Lung (tissue), 12 donors: ENCODE results near the gene ANKIB1. TPM values are rescaled to one million over a fixed set of nuclear protein-coding genes. Genes with fewer than 3 reads are reported as not detected.

Source experiments
- ATAC-seq: fragments of 200-7000 bp; cut with Tn5 transposase; one replicate; pipeline ENCODE4 v1.9.1; 2020; ENCODE audit warnings: moderate number of reproducible peaks; ENCODE audit not compliant: insufficient read depth, low FRiP score
- DNase-seq, 3 donors: peaks; one replicate each; pipeline ENCODE4 v3.0.0-alpha.2; 2013 to 2017
- H3K27ac ChIP-seq, 2 donors: one replicate each; pipeline ENCODE4 v1.5.1; 2013; ENCODE audit warnings: mild to moderate bottlenecking in 2 of 2, moderate library complexity in 2 of 2, control low read depth in 1 of 2, inconsistent platforms in 1 of 2, low read depth in 1 of 2, low read length in 1 of 2
- H3K27me3 ChIP-seq, 3 donors: one replicate each; pipeline ENCODE4 v1.5.1; 2013; ENCODE audit warnings: low read length in 2 of 3; ENCODE audit not compliant: control insufficient read depth in 3 of 3, insufficient read depth in 3 of 3
- H3K36me3 ChIP-seq, 4 donors: one replicate each; pipeline ENCODE4 v1.5.1; 2013; ENCODE audit warnings: low read length in 4 of 4, mild to moderate bottlenecking in 1 of 4, moderate library complexity in 1 of 4; ENCODE audit not compliant: control insufficient read depth in 4 of 4, insufficient read depth in 4 of 4
- H3K4me1 ChIP-seq, 5 donors: one replicate each; pipeline ENCODE4 v1.5.1; 2013; ENCODE audit warnings: low read length in 5 of 5, mild to moderate bottlenecking in 2 of 5, moderate library complexity in 1 of 5; ENCODE audit not compliant: control insufficient read depth in 5 of 5, insufficient read depth in 5 of 5
- H3K4me3 ChIP-seq: one replicate; pipeline ENCODE4 v1.5.1; 2013; ENCODE audit warnings: mild to moderate bottlenecking, control low read depth, moderate library complexity
- H3K9ac ChIP-seq, 2 donors: one replicate each; pipeline ENCODE4 v1.5.1; 2013; ENCODE audit warnings: low read length in 2 of 2, control low read depth in 1 of 2; ENCODE audit not compliant: insufficient read depth in 1 of 2
- H3K9me3 ChIP-seq, 4 donors: one replicate each; pipeline ENCODE4 v1.5.1; 2013; ENCODE audit warnings: low read length in 3 of 4, mild to moderate bottlenecking in 1 of 4, moderate library complexity in 1 of 4; ENCODE audit not compliant: control insufficient read depth in 4 of 4, insufficient read depth in 3 of 4
- CTCF ChIP-seq: IDR thresholded peaks from 2 replicates; pipeline ENCODE4 v1.5.1; 2012; ENCODE audit warnings: mild to moderate bottlenecking; ENCODE audit errors: control extremely low read depth, extremely low read depth
- WGBS, 2 donors: extraction: QIAGEN DNeasy Blood & Tissue Kit; methylation state at CpG; one replicate each; pipeline ENCODE4 v1.1.7; 2013; 5-methylcytosine and 5-hydroxymethylcytosine counted together
- polyA plus RNA-seq, 2 donors: library from polyadenylated mRNA; stranded (reverse); fragments of 200-250 nt; gene quantifications; one replicate each; pipeline ENCODE4 v1.2.1, GENCODE V29; 2013
- total RNA-seq, 2 donors: library from RNA; depleted of rRNA in 1 of 2; stranded (reverse); fragments of >200 nt in 1 of 2; gene quantifications; one replicate each; pipeline ENCODE4 v1.2.1, GENCODE V29; 2014 to 2021
- donor health status: control.
- donor health status: control.
- donor health status: Bipolar disorder and iron deficiency.
- donor health status: healthy.
- donor health status: DM: yes; HTN: yes; CAD: no.

The ANKIB1 gene
- total and polyA plus RNA-seq, 4 donors = 9.4 to 47.0 (median 23.7) TPM

GRCh38 chr7:92296235-92296634, 50.5 kb downstream of the ANKIB1 start:
- Histone ChIP-seq H3K36me3 (peaks cover 0 to 8% (median 0%) of the 10 kb centered on the region in 4 donors), H3K4me1 (peaks cover 0 to 30% (median 8%) of the 10 kb centered on the region in 5 donors), H3K9me3 (no peaks in the 10 kb centered on the region), H3K27me3 (no peaks in the 10 kb centered on the region), H3K9ac (no peak overlapping the region), H3K27ac (no peak overlapping the region), H3K4me3 (no peak overlapping the region)
- DNase-seq = no peak
- 92% methylated on average over 3 of the region's 3 CpGs for WGBS, 2 donors
- TF ChIP-seq CTCF = no peak
- no peak for ATAC-seq

GRCh38 chr7:92296880-92297445, 51.2 kb downstream of the ANKIB1 start:
- no peaks in the 10 kb centered on the region for H3K9me3 ChIP-seq
- H3K27me3 ChIP-seq = no peaks in the 10 kb centered on the region
- no peak overlapping the region for H3K27ac ChIP-seq
- peaks cover 0 to 30% (median 8%) of the 10 kb centered on the region in 5 donors for H3K4me1 ChIP-seq
- WGBS, 2 donors = 89 to 93% methylated on average over 3 of the region's 3 CpGs
- no peak overlapping the region for H3K9ac ChIP-seq
- DNase-seq (no peak), ATAC-seq (no peak)
- H3K4me3 ChIP-seq = no peak overlapping the region
- no peak for TF ChIP-seq CTCF
- peaks cover 0 to 9% (median 0%) of the 10 kb centered on the region in 4 donors for H3K36me3 ChIP-seq

GRCh38 chr7:92297736-92298135, 52.0 kb downstream of the ANKIB1 start:
- ATAC-seq (no peak), DNase-seq (peak in 1 of 3 donors; percentile 7)
- 90% methylated on average over 1 of the region's 1 CpG for WGBS, 2 donors
- peaks cover 0 to 30% (median 8%) of the 10 kb centered on the region in 5 donors for H3K4me1 ChIP-seq
- peaks cover 0 to 12% (median 0%) of the 10 kb centered on the region in 4 donors for H3K36me3 ChIP-seq
- H3K9me3 ChIP-seq = no peaks in the 10 kb centered on the region
- H3K9ac ChIP-seq = no peak overlapping the region
- H3K4me3 ChIP-seq = no peak overlapping the region
- no peak overlapping the region for H3K27ac ChIP-seq
- TF ChIP-seq CTCF = no peak
- H3K27me3 ChIP-seq = no peaks in the 10 kb centered on the region

GRCh38 chr7:92303761-92304160, 58.0 kb downstream of the ANKIB1 start:
- WGBS, 2 donors = 91 to 100% methylated on average over 2 of the region's 2 CpGs
- H3K4me1 ChIP-seq = peaks cover 0 to 10% (median 0%) of the 10 kb centered on the region in 5 donors
- H3K27ac ChIP-seq = no peak overlapping the region
- ATAC-seq = no peak
- no peaks in the 10 kb centered on the region for H3K9me3 ChIP-seq
- H3K36me3 ChIP-seq = peaks cover 0 to 8% (median 2%) of the 10 kb centered on the region in 4 donors
- no peak overlapping the region for H3K9ac ChIP-seq
- H3K27me3 ChIP-seq = no peaks in the 10 kb centered on the region
- TF ChIP-seq CTCF = no peak
- H3K4me3 ChIP-seq = no peak overlapping the region
- no peak for DNase-seq
